Measurements from ENCODE around the gene PITX2.

The PITX2 gene

GRCh38 chr4:110641218-110641617 is 18.3 kb upstream of the PITX2 start:
- TF ChIP-seq ZNF274 (IDR thresholded peaks at IDR 0.05; ENCODE audit: low read depth, low read length): no peak
- no peak overlapping the region for H3K4me3 ChIP-seq (ENCODE audit: low read length)

- no peak for TF ChIP-seq ZNF274 (IDR thresholded peaks at IDR 0.05; ENCODE audit: low read depth, low read length)
- no peak overlapping the region for H3K4me3 ChIP-seq (ENCODE audit: low read length)
These were observed 17.7 kb upstream of the PITX2 start for GRCh38 chr4:110640576-110640975.

GRCh38 chr4:110639207-110640090 is 16.6 kb upstream of the PITX2 start:
- no peak for TF ChIP-seq ZNF274 (IDR thresholded peaks at IDR 0.05; ENCODE audit: low read depth, low read length)

GRCh38 chr4:110638089-110638746 is 15.3 kb upstream of the PITX2 start:
- no peak overlapping the region for H3K4me3 ChIP-seq (ENCODE audit: low read length)
- TF ChIP-seq ZNF274 (IDR thresholded peaks at IDR 0.05; ENCODE audit: low read depth, low read length): no peak

More at GRCh38 chr4:110639207-110640090, 16.6 kb upstream of the PITX2 start:
- H3K4me3 ChIP-seq (ENCODE audit: low read length): no peak overlapping the region

DNA sequence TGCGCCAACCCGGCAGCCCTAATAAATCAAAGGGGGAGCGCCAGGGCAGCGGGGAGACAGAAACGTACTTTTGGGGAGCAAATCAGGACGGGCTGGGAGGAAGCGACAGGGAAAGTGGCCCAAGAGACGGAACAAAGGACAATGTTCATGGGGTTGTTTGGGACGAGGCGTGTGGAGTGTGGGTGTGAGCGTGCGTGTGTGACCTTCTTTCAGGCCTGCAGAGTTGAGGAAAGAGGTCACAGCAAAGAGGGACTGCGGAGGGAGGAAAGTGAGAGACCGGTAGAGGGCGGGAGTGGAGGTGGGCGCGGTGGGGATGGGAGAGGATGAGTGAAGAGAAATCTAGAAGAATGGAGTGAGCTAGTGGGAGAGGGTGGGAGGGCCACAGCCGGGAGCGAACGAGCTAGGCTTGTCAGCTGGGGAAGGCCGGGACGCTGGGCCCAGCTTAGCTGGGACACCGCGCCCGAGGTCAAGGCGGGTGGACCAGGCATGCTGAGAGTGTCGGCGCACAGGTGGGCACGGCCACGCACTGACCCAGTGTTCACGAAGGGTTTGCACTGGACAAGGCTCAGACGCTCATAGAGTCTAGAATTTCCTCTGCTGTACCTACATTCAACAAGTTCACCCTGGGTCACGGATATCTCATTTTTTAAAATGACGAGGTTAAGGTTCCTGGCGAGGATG is 14.7 kb upstream of the PITX2 start:
- no peak overlapping the region for H3K4me3 ChIP-seq (ENCODE audit: low read length)
- TF ChIP-seq ZNF274 (IDR thresholded peaks at IDR 0.05; ENCODE audit: low read depth, low read length): no peak

DNA sequence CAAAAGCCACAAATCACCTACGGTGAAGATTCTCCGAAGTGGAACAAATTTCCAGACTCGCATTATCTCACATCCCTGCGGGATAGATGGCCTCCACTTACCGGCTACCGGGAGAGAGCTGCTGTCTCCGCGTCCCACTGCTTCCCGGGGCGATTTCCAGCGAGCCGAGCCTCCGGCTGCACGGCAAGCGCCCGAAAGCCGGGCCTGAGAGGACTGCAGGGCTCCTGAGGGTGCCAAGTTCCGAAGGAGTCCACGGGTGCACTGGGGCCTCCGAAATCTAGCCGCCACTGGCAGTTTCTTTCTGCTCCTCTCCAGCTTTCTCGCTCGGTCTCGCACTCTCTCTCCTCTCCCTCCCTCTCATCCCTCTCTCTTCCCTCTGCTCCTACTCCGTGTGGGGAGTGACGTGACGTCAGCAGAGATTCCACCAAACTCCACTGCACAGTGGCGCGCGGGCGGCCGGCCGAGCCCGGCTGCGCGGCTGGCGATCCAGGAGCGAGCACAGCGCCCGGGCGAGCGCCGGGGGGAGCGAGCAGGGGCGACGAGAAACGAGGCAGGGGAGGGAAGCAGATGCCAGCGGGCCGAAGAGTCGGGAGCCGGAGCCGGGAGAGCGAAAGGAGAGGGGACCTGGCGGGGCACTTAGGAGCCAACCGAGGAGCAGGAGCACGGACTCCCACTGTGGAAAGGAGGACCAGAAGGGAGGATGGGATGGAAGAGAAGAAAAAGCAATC is 14.0 kb upstream of the PITX2 start:
- no peak overlapping the region; the same call in 1 of the 2 replicates for H3K4me3 ChIP-seq (ENCODE audit: low read length)
- no peak for TF ChIP-seq ZNF274 (IDR thresholded peaks at IDR 0.05; ENCODE audit: low read depth, low read length)

DNA sequence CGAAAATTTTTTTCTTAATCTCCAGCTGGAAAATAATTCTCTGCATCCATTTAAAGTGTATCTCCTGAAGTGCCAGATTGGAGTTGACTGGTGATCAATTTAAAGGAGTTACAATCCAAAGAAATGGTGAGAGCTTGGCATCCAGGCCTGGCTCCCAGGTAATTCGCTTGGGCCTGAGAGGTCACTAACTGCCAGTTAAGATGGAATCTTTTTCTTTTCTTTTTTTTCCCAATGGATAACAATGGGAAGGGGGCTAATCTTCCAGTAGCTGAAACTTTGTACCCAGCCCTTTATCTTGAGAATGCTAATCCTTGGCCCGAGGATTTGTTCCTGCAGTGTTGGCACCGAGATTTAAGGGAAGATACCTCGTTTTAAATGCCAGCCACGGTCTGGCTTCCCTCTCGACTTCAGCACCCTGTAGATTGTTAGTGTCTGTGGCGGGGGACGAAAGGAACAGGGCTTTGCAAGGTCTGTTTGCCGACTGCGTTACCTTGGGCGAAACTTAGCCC is 13.3 kb upstream of the PITX2 start:
- H3K4me3 ChIP-seq (ENCODE audit: low read length): no peak overlapping the region; the same call in 1 of the 2 replicates
- no peak for TF ChIP-seq ZNF274 (IDR thresholded peaks at IDR 0.05; ENCODE audit: low read depth, low read length)

- no peak overlapping the region for H3K4me3 ChIP-seq (ENCODE audit: low read length)
- TF ChIP-seq ZNF274 (IDR thresholded peaks at IDR 0.05; ENCODE audit: low read depth, low read length): no peak
These were observed 12.4 kb upstream of the PITX2 start for GRCh38 chr4:110635163-110635865.

- no peak for TF ChIP-seq ZNF274 (IDR thresholded peaks at IDR 0.05; ENCODE audit: low read depth, low read length)
- no peak overlapping the region for H3K4me3 ChIP-seq (ENCODE audit: low read length)
These were observed 11.7 kb upstream of the PITX2 start for GRCh38 chr4:110634350-110635162.

DNA sequence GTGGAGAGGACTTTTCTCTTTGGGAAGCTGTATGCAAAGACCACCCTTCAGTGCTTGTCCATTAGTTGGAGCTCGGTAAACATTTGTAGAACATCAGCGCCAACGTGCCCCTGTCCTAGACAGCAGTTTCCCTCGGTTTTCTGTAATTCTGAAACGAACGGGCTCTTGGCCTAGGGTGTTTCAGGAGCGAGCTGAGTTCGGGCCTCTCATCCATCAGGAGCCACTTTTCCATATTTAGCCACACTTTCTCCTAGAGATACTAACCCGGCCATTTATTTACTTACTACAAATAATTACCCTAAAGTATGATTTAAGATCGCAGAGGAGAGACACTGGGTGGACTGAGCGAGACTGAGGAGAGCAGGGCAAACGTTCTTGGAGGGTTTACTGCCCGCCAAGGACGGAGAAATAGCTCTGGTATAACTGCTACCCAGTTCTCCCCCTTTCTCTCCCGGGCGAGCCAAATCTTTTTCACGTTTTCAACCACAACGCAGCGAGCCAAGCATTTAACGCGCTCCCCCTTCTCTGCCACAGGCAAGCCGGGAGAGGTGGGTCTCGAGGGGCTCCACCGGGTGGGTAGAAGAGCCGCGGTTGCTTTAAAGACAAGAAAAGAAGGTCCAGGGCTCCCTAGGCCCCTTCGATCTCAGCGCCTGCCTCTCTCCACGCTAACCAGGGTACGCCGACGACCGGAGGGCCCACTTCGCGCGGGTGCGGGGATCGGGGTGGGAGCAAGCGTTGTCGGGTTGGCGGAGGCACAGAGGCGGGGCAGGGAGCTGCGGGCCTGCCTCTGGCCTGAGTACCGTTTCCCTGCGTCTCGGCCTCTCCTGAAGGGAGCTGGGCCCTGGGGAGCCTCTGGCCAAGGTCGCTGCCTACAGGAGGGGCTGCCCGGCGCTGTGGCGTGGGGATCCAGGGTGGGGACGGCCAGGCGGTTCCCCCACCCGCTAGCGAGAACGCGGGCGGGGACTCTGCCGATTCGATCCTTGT is 10.8 kb upstream of the PITX2 start:
- no peak overlapping the region for H3K4me3 ChIP-seq (ENCODE audit: low read length)
- TF ChIP-seq ZNF274 (IDR thresholded peaks at IDR 0.05; ENCODE audit: low read depth, low read length): no peak
